Measurements from ENCODE around the gene PTGDR.

Gene PTGDR

GRCh38 chr14:52241087-52241793 is 26.3 kb upstream of the PTGDR start:
- Histone ChIP-seq H3K4ac (ENCODE audit: low read depth, low read length) (no peak overlapping the region), H3K56ac (ENCODE audit: low read length) (no peak overlapping the region), H3K4me2 (ENCODE audit: low read length) (no peak overlapping the region), H3K18ac (ENCODE audit: low read length) (no peak overlapping the region), H3K79me2 (ENCODE audit: control insufficient read depth, insufficient read depth, low read length) (no peaks in the 10 kb centered on the region), H2BK5ac (ENCODE audit: low read length) (no peak overlapping the region), H2BK120ac (ENCODE audit: low read depth, low read length) (no peak overlapping the region), H3K27ac (ENCODE audit: low read depth, low read length) (no peak overlapping the region), H3K4me1 (ENCODE audit: control insufficient read depth, low read depth, low read length) (no peaks in the 10 kb centered on the region), H4K8ac (ENCODE audit: low read depth, low read length) (no peak overlapping the region), H3K4me3 (ENCODE audit: low read length) (no peak overlapping the region), H3K9ac (ENCODE audit: low read length) (no peak overlapping the region), H3K79me1 (ENCODE audit: low read length) (no peaks in the 10 kb centered on the region), H4K5ac (ENCODE audit: low read length) (no peak overlapping the region), H3K23ac (ENCODE audit: low read length) (no peak overlapping the region), H3K36me3 (ENCODE audit: control insufficient read depth, insufficient read depth, low read length) (no peaks in the 10 kb centered on the region), H2AK5ac (ENCODE audit: low read length) (no peak overlapping the region), H2BK15ac (replicated peaks; ENCODE audit: low read depth) (no peak overlapping the region), H3K27me3 (ENCODE audit: insufficient read depth, low read length, poor library complexity) (no peaks in the 10 kb centered on the region)
- DNase-seq = no peak
- WGBS (ENCODE audit: extremely low coverage, insufficient coverage, low lambda C conversion rate) = no CpG with 5 or more reads among the region's 5 CpGs

- Histone ChIP-seq H3K23ac (ENCODE audit: low read length) (no peak overlapping the region), H3K4ac (ENCODE audit: low read depth, low read length) (no peak overlapping the region), H3K36me3 (ENCODE audit: control insufficient read depth, insufficient read depth, low read length) (no peaks in the 10 kb centered on the region), H4K8ac (ENCODE audit: low read depth, low read length) (no peak overlapping the region), H2AK5ac (ENCODE audit: low read length) (no peak overlapping the region), H3K79me1 (ENCODE audit: low read length) (no peaks in the 10 kb centered on the region), H3K56ac (ENCODE audit: low read length) (no peak overlapping the region), H3K4me2 (ENCODE audit: low read length) (no peak overlapping the region), H3K27ac (ENCODE audit: low read depth, low read length) (no peak overlapping the region), H3K18ac (ENCODE audit: low read length) (no peak overlapping the region), H3K4me1 (ENCODE audit: control insufficient read depth, low read depth, low read length) (no peaks in the 10 kb centered on the region), H3K4me3 (ENCODE audit: low read length) (no peak overlapping the region), H3K79me2 (ENCODE audit: control insufficient read depth, insufficient read depth, low read length) (no peaks in the 10 kb centered on the region), H3K27me3 (ENCODE audit: insufficient read depth, low read length, poor library complexity) (no peaks in the 10 kb centered on the region), H4K5ac (ENCODE audit: low read length) (no peak overlapping the region), H2BK120ac (ENCODE audit: low read depth, low read length) (no peak overlapping the region), H2BK15ac (replicated peaks; ENCODE audit: low read depth) (no peak overlapping the region), H2BK5ac (ENCODE audit: low read length) (no peak overlapping the region), H3K9ac (ENCODE audit: low read length) (no peak overlapping the region)
- DNase-seq = no peak
- WGBS (ENCODE audit: extremely low coverage, insufficient coverage, low lambda C conversion rate) = no CpG with 5 or more reads among the region's 2 CpGs
Measured at GRCh38 chr14:52244328-52244727, 23.2 kb upstream of the PTGDR start.

GRCh38 chr14:52244997-52245396 is 22.5 kb upstream of the PTGDR start:
- H3K27ac ChIP-seq (ENCODE audit: low read depth, low read length) = no peak overlapping the region
- H2BK15ac ChIP-seq (replicated peaks; ENCODE audit: low read depth) = no peak overlapping the region
- no peak overlapping the region for H4K5ac ChIP-seq (ENCODE audit: low read length)
- no peak overlapping the region for H3K4ac ChIP-seq (ENCODE audit: low read depth, low read length)
- H3K4me2 ChIP-seq (ENCODE audit: low read length) = no peak overlapping the region
- no peaks in the 10 kb centered on the region for H3K4me1 ChIP-seq (ENCODE audit: control insufficient read depth, low read depth, low read length)
- H3K56ac ChIP-seq (ENCODE audit: low read length) = no peak overlapping the region
- no peak overlapping the region for H4K8ac ChIP-seq (ENCODE audit: low read depth, low read length)
- no peak overlapping the region for H3K9ac ChIP-seq (ENCODE audit: low read length)
- H2BK120ac ChIP-seq (ENCODE audit: low read depth, low read length) = no peak overlapping the region
- no peak overlapping the region for H2BK5ac ChIP-seq (ENCODE audit: low read length)
- H3K4me3 ChIP-seq (ENCODE audit: low read length) = no peak overlapping the region
- H3K18ac ChIP-seq (ENCODE audit: low read length) = no peak overlapping the region
- no peak overlapping the region for H2AK5ac ChIP-seq (ENCODE audit: low read length)
- H3K23ac ChIP-seq (ENCODE audit: low read length) = no peak overlapping the region
- H3K79me1 ChIP-seq (ENCODE audit: low read length) = no peaks in the 10 kb centered on the region
- no CpG with 5 or more reads among the region's 3 CpGs for WGBS (ENCODE audit: extremely low coverage, insufficient coverage, low lambda C conversion rate)
- no peak for DNase-seq
- no peaks in the 10 kb centered on the region for H3K27me3 ChIP-seq (ENCODE audit: insufficient read depth, low read length, poor library complexity)
- H3K36me3 ChIP-seq (ENCODE audit: control insufficient read depth, insufficient read depth, low read length) = no peaks in the 10 kb centered on the region
- H3K79me2 ChIP-seq (ENCODE audit: control insufficient read depth, insufficient read depth, low read length) = no peaks in the 10 kb centered on the region

- DNase-seq = no peak
- no peak overlapping the region for H3K4me3 ChIP-seq (ENCODE audit: low read length)
- no peaks in the 10 kb centered on the region for H3K36me3 ChIP-seq (ENCODE audit: control insufficient read depth, insufficient read depth, low read length)
- no peak overlapping the region for H3K4ac ChIP-seq (ENCODE audit: low read depth, low read length)
- H3K79me2 ChIP-seq (ENCODE audit: control insufficient read depth, insufficient read depth, low read length) = no peaks in the 10 kb centered on the region
- no peak overlapping the region for H2BK5ac ChIP-seq (ENCODE audit: low read length)
- H3K9ac ChIP-seq (ENCODE audit: low read length) = no peak overlapping the region
- no peak overlapping the region for H3K18ac ChIP-seq (ENCODE audit: low read length)
- H3K23ac ChIP-seq (ENCODE audit: low read length) = no peak overlapping the region
- no peak overlapping the region for H2BK120ac ChIP-seq (ENCODE audit: low read depth, low read length)
- H3K4me2 ChIP-seq (ENCODE audit: low read length) = no peak overlapping the region
- no peaks in the 10 kb centered on the region for H3K27me3 ChIP-seq (ENCODE audit: insufficient read depth, low read length, poor library complexity)
- H4K8ac ChIP-seq (ENCODE audit: low read depth, low read length) = no peak overlapping the region
- no peak overlapping the region for H4K5ac ChIP-seq (ENCODE audit: low read length)
- H3K4me1 ChIP-seq (ENCODE audit: control insufficient read depth, low read depth, low read length) = no peaks in the 10 kb centered on the region
- no peak overlapping the region for H2BK15ac ChIP-seq (replicated peaks; ENCODE audit: low read depth)
- no peak overlapping the region for H3K27ac ChIP-seq (ENCODE audit: low read depth, low read length)
- no peaks in the 10 kb centered on the region for H3K79me1 ChIP-seq (ENCODE audit: low read length)
- no peak overlapping the region for H2AK5ac ChIP-seq (ENCODE audit: low read length)
- no CpG with 5 or more reads among the region's 2 CpGs for WGBS (ENCODE audit: extremely low coverage, insufficient coverage, low lambda C conversion rate)
- no peak overlapping the region for H3K56ac ChIP-seq (ENCODE audit: low read length)
Measured at GRCh38 chr14:52248057-52248456, 19.4 kb upstream of the PTGDR start.

GRCh38 chr14:52251724-52252123 is 15.8 kb upstream of the PTGDR start:
- H3K27ac ChIP-seq (ENCODE audit: low read depth, low read length) = no peak overlapping the region
- H3K9ac ChIP-seq (ENCODE audit: low read length) = no peak overlapping the region
- no peak overlapping the region for H3K4me2 ChIP-seq (ENCODE audit: low read length)
- H3K4ac ChIP-seq (ENCODE audit: low read depth, low read length) = no peak overlapping the region
- H2BK15ac ChIP-seq (replicated peaks; ENCODE audit: low read depth) = no peak overlapping the region
- no peaks in the 10 kb centered on the region for H3K27me3 ChIP-seq (ENCODE audit: insufficient read depth, low read length, poor library complexity)
- H3K36me3 ChIP-seq (ENCODE audit: control insufficient read depth, insufficient read depth, low read length) = no peaks in the 10 kb centered on the region
- H4K8ac ChIP-seq (ENCODE audit: low read depth, low read length) = no peak overlapping the region
- no peaks in the 10 kb centered on the region for H3K79me2 ChIP-seq (ENCODE audit: control insufficient read depth, insufficient read depth, low read length)
- H4K5ac ChIP-seq (ENCODE audit: low read length) = no peak overlapping the region
- H2AK5ac ChIP-seq (ENCODE audit: low read length) = no peak overlapping the region
- no peak overlapping the region for H2BK120ac ChIP-seq (ENCODE audit: low read depth, low read length)
- WGBS (ENCODE audit: extremely low coverage, insufficient coverage, low lambda C conversion rate) = 100% methylated on average over 1 of the region's 1 CpG
- H2BK5ac ChIP-seq (ENCODE audit: low read length) = no peak overlapping the region
- H3K4me3 ChIP-seq (ENCODE audit: low read length) = no peak overlapping the region
- no peak overlapping the region for H3K56ac ChIP-seq (ENCODE audit: low read length)
- DNase-seq = no peak
- no peak overlapping the region for H3K23ac ChIP-seq (ENCODE audit: low read length)
- no peaks in the 10 kb centered on the region for H3K4me1 ChIP-seq (ENCODE audit: control insufficient read depth, low read depth, low read length)
- H3K18ac ChIP-seq (ENCODE audit: low read length) = no peak overlapping the region
- H3K79me1 ChIP-seq (ENCODE audit: low read length) = no peaks in the 10 kb centered on the region

GRCh38 chr14:52253503-52253902 is 14.0 kb upstream of the PTGDR start:
- WGBS (ENCODE audit: extremely low coverage, insufficient coverage, low lambda C conversion rate) = no CpG with 5 or more reads among the region's 3 CpGs
- Histone ChIP-seq H3K4ac (ENCODE audit: low read depth, low read length) (no peak overlapping the region), H3K56ac (ENCODE audit: low read length) (no peak overlapping the region), H3K9ac (ENCODE audit: low read length) (no peak overlapping the region), H2BK15ac (replicated peaks; ENCODE audit: low read depth) (no peak overlapping the region), H3K27me3 (ENCODE audit: insufficient read depth, low read length, poor library complexity) (no peaks in the 10 kb centered on the region), H2BK5ac (ENCODE audit: low read length) (no peak overlapping the region), H4K8ac (ENCODE audit: low read depth, low read length) (no peak overlapping the region), H2AK5ac (ENCODE audit: low read length) (no peak overlapping the region), H3K79me1 (ENCODE audit: low read length) (no peaks in the 10 kb centered on the region), H3K23ac (ENCODE audit: low read length) (no peak overlapping the region), H3K36me3 (ENCODE audit: control insufficient read depth, insufficient read depth, low read length) (no peaks in the 10 kb centered on the region), H3K4me1 (ENCODE audit: control insufficient read depth, low read depth, low read length) (no peaks in the 10 kb centered on the region), H4K5ac (ENCODE audit: low read length) (no peak overlapping the region), H3K4me2 (ENCODE audit: low read length) (no peak overlapping the region), H3K4me3 (ENCODE audit: low read length) (no peak overlapping the region), H3K27ac (ENCODE audit: low read depth, low read length) (no peak overlapping the region), H2BK120ac (ENCODE audit: low read depth, low read length) (no peak overlapping the region), H3K18ac (ENCODE audit: low read length) (no peak overlapping the region), H3K79me2 (ENCODE audit: control insufficient read depth, insufficient read depth, low read length) (no peaks in the 10 kb centered on the region)
- DNase-seq = no peak
